Transverse colon (tissue), 4 donors: ENCODE results near the gene KREMEN1. TPM values are rescaled to one million over a fixed set of nuclear protein-coding genes. Genes with fewer than 3 reads are reported as not detected.

Source experiments
- DNase-seq: peaks from one replicate; pipeline ENCODE4 v3.0.0-alpha.2; 2019
- H3K27ac ChIP-seq, 4 donors: fragments of 200-600 bp; sonication (generic); 2 replicates each; pipeline ENCODE4 v1.5.1; 2016 to 2018; ENCODE audit warnings: inconsistent platforms in 4 of 4
- H3K27me3 ChIP-seq: fragments of 200-600 bp; sonication (generic); 2 replicates; pipeline ENCODE4 v1.5.1; 2017; ENCODE audit warnings: inconsistent platforms
- H3K36me3 ChIP-seq, 4 donors: fragments of 200-600 bp; sonication (generic); 2 replicates each; pipeline ENCODE4 v1.5.1; 2017 to 2019; ENCODE audit warnings: inconsistent platforms in 4 of 4
- H3K4me1 ChIP-seq, 4 donors: fragments of 200-600 bp; sonication (generic); 2 replicates each; pipeline ENCODE4 v1.5.1; 2017 to 2020; ENCODE audit warnings: inconsistent platforms in 4 of 4
- H3K4me3 ChIP-seq, 4 donors: fragments of 200-600 bp; sonication (generic); 1 replicate in 1 of 4; 2 replicates in 3 of 4; pipeline versions ENCODE4 v1.5.1 to v1.6.1; 2017 to 2019; ENCODE audit warnings: inconsistent platforms in 4 of 4
- H3K9me3 ChIP-seq, 2 donors: fragments of 200-600 bp; sonication (generic); 2 replicates each; pipeline ENCODE4 v1.5.1; 2017 to 2019; ENCODE audit warnings: inconsistent platforms in 2 of 2
- CTCF ChIP-seq, 5 experiments: fragments of 200-600 bp in 3 of 5; fragments of 450-650 bp in 2 of 5; sonication (generic) in 3 of 5; IDR thresholded peaks; 1 replicate in 2 of 5; 2 replicates in 3 of 5; pipeline ENCODE4 v1.5.1; 2016 to 2017; ENCODE audit warnings: antibody characterized with exemption in 5 of 5, inconsistent platforms in 3 of 5, mild to moderate bottlenecking in 2 of 5, moderate library complexity in 1 of 5
- EP300 ChIP-seq: sonication (generic); formaldehyde crosslinking; IDR thresholded peaks from one replicate; pipeline ENCODE4 v1.6.1; 2017; ENCODE audit warnings: antibody characterized with exemption, low read depth
- POLR2A ChIP-seq: fragments of 450-650 bp; IDR thresholded peaks from one replicate; pipeline ENCODE4 v1.6.1; 2016; ENCODE audit warnings: antibody characterized with exemption, mild to moderate bottlenecking, moderate library complexity
- POLR2AphosphoS5 ChIP-seq, 3 donors: sonication (generic); formaldehyde crosslinking; IDR thresholded peaks; one replicate each; pipeline ENCODE4 v1.6.1; 2016; ENCODE audit warnings: antibody characterized with exemption in 3 of 3
- WGBS, 2 donors: methylation state at CpG; one replicate each; pipeline ENCODE4 v1.1.5; 2018; ENCODE audit warnings: low coverage in 1 of 2; 5-methylcytosine and 5-hydroxymethylcytosine counted together
- in situ Hi-C, 4 donors: fragments of 200-750 bp; cut with MboI; loops; one replicate each; pipeline versions ENCODE4 v1.15.0 to v1.15.1; 2017; ENCODE audit warnings: low sequenced_read_pairs in 3 of 4, low pct_ligation_motif_present in 1 of 4, low pct_unique_long_range_greater_than_20kb in 1 of 4
- intact Hi-C: fragments of 100-400 bp; cut with DNase I; formaldehyde crosslinking; loops from one replicate; pipeline ENCODE4 v1.15.1; 2023; ENCODE audit warnings: low total_unique reads
- total RNA-seq, 4 donors: library from RNA; depleted of rRNA; stranded (reverse); fragments of >200 nt; gene quantifications; one replicate each; pipeline ENCODE4 v1.1.0, GENCODE V29; 2016

The KREMEN1 gene
- total RNA-seq, 4 donors from 2014 or later, result 5.2 to 39.2 (median 20.1) TPM

GRCh38 chr22:29175312-29175835 is 102.5 kb downstream of the KREMEN1 start:
- Histone ChIP-seq H3K9me3 (peaks cover 7 to 12% of the 10 kb centered on the region in 2 donors), H3K4me1 (no peaks in the 10 kb centered on the region), H3K27ac (no peak overlapping the region), H3K36me3 (no peaks in the 10 kb centered on the region), H3K4me3 (no peak overlapping the region), H3K27me3 (no peaks in the 10 kb centered on the region)
- in situ Hi-C loops, result no loop called here
- 77 to 89% methylated on average over 1 of the region's 1 CpG for WGBS, 2 donors
- intact Hi-C loops, result no loop called here
- no peak for DNase-seq
- no peak for TF ChIP-seq CTCF (IDR thresholded peaks at IDR 0.05)
- TF ChIP-seq EP300, result no peak
- TF ChIP-seq POLR2AphosphoS5 (IDR thresholded peaks at IDR 0.05), result no peak
- TF ChIP-seq POLR2A, result no peak

- WGBS, 2 donors, result 76 to 84% methylated on average over 9 to 19 of the region's 19 CpGs
- Histone ChIP-seq H3K4me1 (no peaks in the 10 kb centered on the region), H3K36me3 (no peaks in the 10 kb centered on the region), H3K27ac (no peak overlapping the region), H3K4me3 (no peak overlapping the region), H3K9me3 (no peaks in the 10 kb centered on the region), H3K27me3 (no peaks in the 10 kb centered on the region)
- intact Hi-C loops, result no loop called here
- TF ChIP-seq POLR2AphosphoS5 (IDR thresholded peaks at IDR 0.05), result no peak
- TF ChIP-seq CTCF (IDR thresholded peaks at IDR 0.05), result no peak
- no peak for TF ChIP-seq POLR2A
- no peak for TF ChIP-seq EP300
- in situ Hi-C loops, result no loop called here
- DNase-seq, result no peak
These were observed 111.4 kb downstream of the KREMEN1 start for GRCh38 chr22:29183971-29184848.

GRCh38 chr22:29184849-29185490 is 112.1 kb downstream of the KREMEN1 start:
- WGBS, 2 donors, result 78 to 85% methylated on average over 4 to 12 of the region's 12 CpGs
- in situ Hi-C loops, result no loop called here
- Histone ChIP-seq H3K27me3 (no peaks in the 10 kb centered on the region), H3K4me3 (no peak overlapping the region), H3K36me3 (no peaks in the 10 kb centered on the region), H3K4me1 (no peaks in the 10 kb centered on the region), H3K27ac (no peak overlapping the region), H3K9me3 (no peaks in the 10 kb centered on the region)
- intact Hi-C loops, result no loop called here
- TF ChIP-seq EP300 (no peak), POLR2AphosphoS5 (IDR thresholded peaks at IDR 0.05) (no peak), POLR2A (no peak), CTCF (IDR thresholded peaks at IDR 0.05) (no peak)
- DNase-seq, result no peak

- Histone ChIP-seq H3K27me3 (no peaks in the 10 kb centered on the region), H3K4me1 (no peaks in the 10 kb centered on the region), H3K4me3 (no peak overlapping the region), H3K36me3 (no peaks in the 10 kb centered on the region), H3K9me3 (no peaks in the 10 kb centered on the region), H3K27ac (no peak overlapping the region)
- intact Hi-C loops, result no loop called here
- WGBS, 2 donors, result 97 to 100% methylated on average over 1 of the region's 1 CpG
- in situ Hi-C loops, result no loop called here
- TF ChIP-seq EP300 (no peak), POLR2A (no peak), CTCF (IDR thresholded peaks at IDR 0.05) (no peak), POLR2AphosphoS5 (IDR thresholded peaks at IDR 0.05) (no peak)
- DNase-seq, result no peak
These were observed 113.5 kb downstream of the KREMEN1 start for GRCh38 chr22:29186302-29186701.
